HEK293T (cell line): ENCODE results near the gene RYR1.

Source experiments
- CTBP1 ChIP-seq: fragments of 450-650 bp; IDR thresholded peaks from 2 replicates; pipeline ENCODE4 v1.6.1; 2016; ENCODE audit warnings: borderline replicate concordance
- ELF4 ChIP-seq: fragments of 450-650 bp; IDR thresholded peaks from 2 replicates; pipeline ENCODE4 v1.6.1; 2017; ENCODE audit warnings: antibody characterized with exemption
- FOXA1 ChIP-seq: fragments of 450-650 bp; IDR thresholded peaks from 2 replicates; pipeline ENCODE4 v1.6.1; 2016; ENCODE audit warnings: mild to moderate bottlenecking
- FOXK2 ChIP-seq: fragments of 450-650 bp; IDR thresholded peaks from 2 replicates; pipeline ENCODE4 v1.6.1; 2016; ENCODE audit warnings: mild to moderate bottlenecking
- L3MBTL2 ChIP-seq: fragments of 450-650 bp; conservative IDR thresholded peaks from 2 replicates; pipeline ENCODE4 v1.6.1; 2016; ENCODE audit warnings: mild to moderate bottlenecking
- LEF1 ChIP-seq: fragments of 450-650 bp; IDR thresholded peaks from 2 replicates; pipeline ENCODE4 v1.6.1; 2017; ENCODE audit warnings: mild to moderate bottlenecking, borderline replicate concordance
- NFRKB ChIP-seq: fragments of 450-650 bp; IDR thresholded peaks from 2 replicates; pipeline ENCODE4 v1.6.1; 2016; ENCODE audit warnings: mild to moderate bottlenecking, moderate library complexity
- SP1 ChIP-seq: fragments of 450-650 bp; IDR thresholded peaks from 2 replicates; pipeline ENCODE4 v1.6.1; 2017
- TARDBP ChIP-seq: fragments of 450-650 bp; IDR thresholded peaks from 2 replicates; pipeline ENCODE4 v1.6.1; 2016
- TF ChIP-seq, protein P1 (sequence below): fragments of 450-650 bp; IDR thresholded peaks from 2 replicates; pipeline ENCODE4 v1.6.1; 2016

DNA sequence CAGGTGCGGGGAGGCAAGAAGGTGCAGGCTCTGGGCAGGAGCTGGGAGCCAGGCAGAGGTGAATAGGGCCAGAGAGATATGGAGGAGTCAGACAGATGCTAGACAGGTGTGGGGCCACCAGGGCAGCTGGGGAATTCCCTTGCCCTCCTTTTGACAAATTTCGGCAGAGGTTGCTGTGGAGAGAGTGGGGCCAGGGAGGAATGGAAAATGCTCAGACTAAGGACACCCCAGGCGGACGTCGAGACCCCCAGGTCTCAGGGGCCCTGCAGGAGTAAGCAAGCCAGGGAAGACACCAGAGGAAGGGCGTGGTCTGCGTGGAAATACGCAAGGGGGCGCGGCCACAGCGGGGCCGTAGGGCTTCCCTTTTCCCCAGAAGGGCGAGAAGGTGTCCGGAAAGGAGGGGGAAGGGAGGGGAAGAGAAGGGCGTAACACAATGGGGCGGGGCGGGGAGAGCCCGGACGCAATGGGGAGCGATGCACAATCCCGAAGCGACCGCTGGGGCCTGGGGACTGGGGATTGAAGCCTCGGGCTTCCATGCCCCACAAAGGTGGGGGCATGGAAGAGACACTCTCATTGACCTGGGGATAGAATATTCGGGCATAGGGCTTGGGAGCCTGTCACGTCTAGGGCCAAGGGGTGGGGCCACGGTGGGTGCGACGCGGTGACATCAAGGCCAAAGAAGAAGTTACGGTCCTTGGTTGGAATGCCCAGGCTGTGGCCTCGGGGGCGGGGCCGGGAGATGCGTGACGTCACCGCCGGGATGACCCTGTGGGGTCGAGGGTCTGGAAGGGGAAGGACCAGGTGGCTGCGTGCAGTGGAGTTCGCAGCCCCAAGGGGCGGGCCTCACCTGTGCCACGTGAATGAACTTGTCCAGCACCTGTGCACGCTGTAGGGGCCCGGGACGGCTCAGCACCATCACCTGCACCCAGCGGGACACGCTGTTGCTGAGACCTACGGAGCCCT, 15.7 kb upstream of the RYR1 start:
- TF ChIP-seq L3MBTL2 (no peak), FOXA1 (no peak), LEF1 (no peak), SP1 (no peak), CTBP1 (no peak), TARDBP (no peak), FOXK2 (no peak), ELF4 (no peak), NFRKB (no peak)
- TF ChIP-seq, protein P1, sequence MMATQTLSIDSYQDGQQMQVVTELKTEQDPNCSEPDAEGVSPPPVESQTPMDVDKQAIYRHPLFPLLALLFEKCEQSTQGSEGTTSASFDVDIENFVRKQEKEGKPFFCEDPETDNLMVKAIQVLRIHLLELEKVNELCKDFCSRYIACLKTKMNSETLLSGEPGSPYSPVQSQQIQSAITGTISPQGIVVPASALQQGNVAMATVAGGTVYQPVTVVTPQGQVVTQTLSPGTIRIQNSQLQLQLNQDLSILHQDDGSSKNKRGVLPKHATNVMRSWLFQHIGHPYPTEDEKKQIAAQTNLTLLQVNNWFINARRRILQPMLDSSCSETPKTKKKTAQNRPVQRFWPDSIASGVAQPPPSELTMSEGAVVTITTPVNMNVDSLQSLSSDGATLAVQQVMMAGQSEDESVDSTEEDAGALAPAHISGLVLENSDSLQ: no peak
